Osteocyte (in vitro differentiated cells): ENCODE measurements around the gene FGF14. TPM values are rescaled to one million over a fixed set of nuclear protein-coding genes. Genes with fewer than 3 reads are reported as not detected.

ENCODE experiments used
- DNase-seq: peaks from one replicate; pipeline ENCODE4 v3.0.0; 2021; ENCODE audit warnings: mixed read lengths; ENCODE audit not compliant: unreplicated experiment; ENCODE audit errors: extremely low spot score
- H3K27ac Mint-ChIP-seq: one replicate; pipeline ENCODE4 v1.8.0; 2021; ENCODE audit warnings: mild to moderate bottlenecking, mixed read lengths; ENCODE audit not compliant: unreplicated experiment
- H3K27me3 Mint-ChIP-seq: one replicate; pipeline ENCODE4 v1.8.0; 2021; ENCODE audit warnings: mixed read lengths; ENCODE audit not compliant: unreplicated experiment
- H3K36me3 Mint-ChIP-seq: one replicate; pipeline ENCODE4 v1.8.0; 2021; ENCODE audit warnings: mixed read lengths; ENCODE audit not compliant: unreplicated experiment
- H3K4me1 Mint-ChIP-seq: one replicate; pipeline ENCODE4 v1.8.0; 2021; ENCODE audit warnings: mixed read lengths; ENCODE audit not compliant: unreplicated experiment
- H3K4me3 Mint-ChIP-seq: one replicate; pipeline ENCODE4 v1.8.0; 2021; ENCODE audit warnings: mild to moderate bottlenecking, moderate library complexity, mixed read lengths; ENCODE audit not compliant: unreplicated experiment
- H3K9me3 Mint-ChIP-seq: one replicate; pipeline ENCODE4 v1.8.0; 2021; ENCODE audit warnings: mixed read lengths; ENCODE audit not compliant: unreplicated experiment
- total RNA-seq: library from RNA; stranded (reverse); gene quantifications from 2 replicates; pipeline ENCODE4 v1.2.1, GENCODE V29; 2021
- TF ChIP-seq, protein P1 (sequence below): fragments of 200-600 bp; sonication (generic); IDR thresholded peaks from 2 replicates; pipeline ENCODE4 v1.5.0; 2021; ENCODE audit warnings: antibody characterized with exemption, mild to moderate bottlenecking, moderate library complexity

Gene FGF14
- total RNA-seq, 1 donor from 2014 or later: 0.24 TPM

DNA sequence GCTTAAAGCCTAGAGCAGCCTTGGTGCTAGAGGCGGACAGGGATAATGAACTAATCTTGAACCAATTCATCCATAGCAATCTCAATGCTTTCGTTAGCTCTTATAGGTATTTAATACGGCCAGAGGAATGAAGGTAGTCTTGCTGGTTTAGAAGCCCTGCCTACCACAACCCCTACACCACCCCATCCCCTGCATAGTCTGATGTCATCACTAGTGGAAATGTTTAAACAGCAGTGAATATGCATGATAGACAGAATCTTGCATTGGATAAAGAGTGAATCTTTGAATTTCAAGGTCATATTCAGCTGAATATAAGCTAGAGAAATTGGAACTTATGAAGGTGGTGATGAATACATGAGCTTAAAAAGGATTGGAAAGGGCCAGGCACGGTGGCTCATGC is 627.5 kb downstream of the FGF14 start:
- H3K27me3 Mint-ChIP-seq: peaks cover 32% of the 10 kb centered on the region
- H3K4me1 Mint-ChIP-seq: no peaks in the 10 kb centered on the region
- no peak overlapping the region for H3K4me3 Mint-ChIP-seq
- peaks cover under 1% of the 10 kb centered on the region for H3K9me3 Mint-ChIP-seq
- H3K36me3 Mint-ChIP-seq: no peaks in the 10 kb centered on the region
- DNase-seq: no peak
- TF ChIP-seq, protein P1, sequence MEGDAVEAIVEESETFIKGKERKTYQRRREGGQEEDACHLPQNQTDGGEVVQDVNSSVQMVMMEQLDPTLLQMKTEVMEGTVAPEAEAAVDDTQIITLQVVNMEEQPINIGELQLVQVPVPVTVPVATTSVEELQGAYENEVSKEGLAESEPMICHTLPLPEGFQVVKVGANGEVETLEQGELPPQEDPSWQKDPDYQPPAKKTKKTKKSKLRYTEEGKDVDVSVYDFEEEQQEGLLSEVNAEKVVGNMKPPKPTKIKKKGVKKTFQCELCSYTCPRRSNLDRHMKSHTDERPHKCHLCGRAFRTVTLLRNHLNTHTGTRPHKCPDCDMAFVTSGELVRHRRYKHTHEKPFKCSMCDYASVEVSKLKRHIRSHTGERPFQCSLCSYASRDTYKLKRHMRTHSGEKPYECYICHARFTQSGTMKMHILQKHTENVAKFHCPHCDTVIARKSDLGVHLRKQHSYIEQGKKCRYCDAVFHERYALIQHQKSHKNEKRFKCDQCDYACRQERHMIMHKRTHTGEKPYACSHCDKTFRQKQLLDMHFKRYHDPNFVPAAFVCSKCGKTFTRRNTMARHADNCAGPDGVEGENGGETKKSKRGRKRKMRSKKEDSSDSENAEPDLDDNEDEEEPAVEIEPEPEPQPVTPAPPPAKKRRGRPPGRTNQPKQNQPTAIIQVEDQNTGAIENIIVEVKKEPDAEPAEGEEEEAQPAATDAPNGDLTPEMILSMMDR: no peak
- no peak overlapping the region for H3K27ac Mint-ChIP-seq

DNA sequence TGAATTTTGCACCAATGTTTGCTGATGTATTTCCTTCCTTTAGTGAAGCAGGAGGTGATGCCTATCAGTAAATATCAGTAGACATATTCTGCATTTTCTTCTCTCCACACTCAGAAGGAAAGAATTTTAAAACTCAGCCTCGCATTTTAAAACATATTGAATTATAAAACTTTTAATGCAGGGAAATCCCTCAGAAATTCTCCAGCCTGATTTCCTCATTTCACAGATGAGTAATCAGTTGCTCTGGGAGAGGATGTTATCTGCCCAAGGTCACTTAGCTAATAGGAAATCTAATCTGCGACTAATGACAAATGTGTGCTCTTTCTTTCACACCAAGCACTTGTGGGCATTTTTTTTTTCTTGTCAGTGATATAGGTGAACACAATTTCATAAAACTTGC is 628.8 kb downstream of the FGF14 start:
- Mint-ChIP-seq H3K9me3 (peaks cover 14% of the 10 kb centered on the region), H3K4me3 (no peak overlapping the region), H3K36me3 (peaks cover 6% of the 10 kb centered on the region), H3K27ac (no peak overlapping the region), H3K4me1 (no peaks in the 10 kb centered on the region), H3K27me3 (peaks cover 23% of the 10 kb centered on the region)
- TF ChIP-seq, protein P1: no peak
- no peak for DNase-seq

DNA sequence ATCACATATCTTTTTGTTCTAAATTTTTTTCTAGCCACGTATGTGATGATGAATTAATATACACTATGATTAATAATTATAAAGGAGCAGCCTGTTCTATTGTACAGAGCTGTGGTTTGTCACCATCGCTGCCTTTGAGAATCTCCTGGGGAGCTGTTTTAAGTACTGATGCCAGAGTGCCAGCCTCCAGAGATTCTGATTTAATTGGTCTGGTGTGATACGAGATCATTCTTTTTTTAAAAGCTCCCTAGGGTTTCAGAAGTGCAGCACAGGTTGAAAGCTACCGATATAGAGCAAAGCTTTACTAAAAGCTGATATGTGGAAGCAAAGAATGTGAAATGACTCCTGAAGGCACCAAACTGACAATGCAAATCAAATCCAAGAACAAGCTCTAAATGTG is 634.7 kb downstream of the FGF14 start:
- Mint-ChIP-seq H3K36me3 (peaks cover 11% of the 10 kb centered on the region), H3K4me3 (no peak overlapping the region), H3K27ac (no peak overlapping the region), H3K4me1 (peaks cover 4% of the 10 kb centered on the region), H3K27me3 (peaks cover 4% of the 10 kb centered on the region), H3K9me3 (peaks cover 20% of the 10 kb centered on the region)
- no peak for DNase-seq
- TF ChIP-seq, protein P1: no peak

DNA sequence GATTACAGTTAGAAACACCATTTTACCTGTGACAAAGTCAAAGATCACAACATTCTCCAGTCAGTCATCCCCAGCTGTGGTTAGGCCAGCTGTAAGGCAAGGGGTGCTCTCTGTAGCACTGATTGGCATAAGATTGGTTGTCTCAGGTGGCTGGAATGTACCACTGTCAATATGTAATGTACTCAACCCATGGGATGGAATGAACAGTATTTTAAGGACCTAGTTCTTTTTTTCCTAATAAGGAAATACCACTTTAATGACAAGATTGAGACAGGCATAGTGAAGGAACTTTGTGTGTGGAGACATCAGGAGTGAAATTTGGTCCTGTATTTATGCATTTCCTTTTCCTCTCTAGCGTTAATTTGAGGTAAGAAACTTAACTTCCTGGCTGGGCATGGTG is 638.7 kb downstream of the FGF14 start:
- TF ChIP-seq, protein P1: no peak
- Mint-ChIP-seq H3K36me3 (peaks cover 5% of the 10 kb centered on the region), H3K4me3 (no peak overlapping the region), H3K4me1 (peaks cover 4% of the 10 kb centered on the region), H3K9me3 (peaks cover 7% of the 10 kb centered on the region), H3K27ac (no peak overlapping the region), H3K27me3 (no peaks in the 10 kb centered on the region)
- DNase-seq: no peak

DNA sequence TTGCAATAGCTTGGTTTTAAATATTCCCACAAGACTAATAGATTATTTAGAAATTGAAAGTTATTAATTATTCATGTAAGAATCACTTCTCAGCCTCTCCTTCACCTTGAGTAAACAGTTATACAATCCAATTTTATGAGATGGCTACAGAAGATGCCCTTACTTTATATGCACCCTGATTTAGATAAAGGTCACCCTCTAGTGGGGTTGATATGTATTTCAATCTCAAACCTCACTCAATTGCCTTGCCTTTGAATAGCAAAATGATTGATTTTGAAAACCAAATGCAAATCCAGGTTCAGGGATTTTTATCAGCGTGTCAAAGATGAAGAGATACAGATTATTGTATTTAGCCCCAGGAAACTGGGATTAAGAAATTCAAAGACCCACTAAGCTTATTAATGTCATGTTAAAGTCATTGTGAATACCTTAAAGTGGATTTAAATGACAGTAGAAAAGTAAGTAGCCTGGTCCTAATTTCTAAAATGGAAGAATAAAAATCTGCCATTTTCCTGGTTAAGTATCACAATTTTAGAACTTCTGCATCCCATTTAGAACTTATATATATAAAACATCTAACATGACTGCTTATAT is 644.3 kb downstream of the FGF14 start:
- Mint-ChIP-seq H3K27me3 (no peaks in the 10 kb centered on the region), H3K9me3 (no peaks in the 10 kb centered on the region), H3K27ac (no peak overlapping the region), H3K36me3 (no peaks in the 10 kb centered on the region), H3K4me3 (no peak overlapping the region), H3K4me1 (peaks cover 12% of the 10 kb centered on the region)
- TF ChIP-seq, protein P1: peak; percentile 67
- no peak for DNase-seq
